ENCODE results near the gene EPHB1. TPM values are rescaled to one million over a fixed set of nuclear protein-coding genes. Genes with fewer than 3 reads are reported as not detected.
A peak's percentile ranks its signal among the peaks of the same experiment; 100 is the strongest.

EPHB1 gene
- total RNA-seq, 1 donor from 2014 or later = 16.3 TPM

DNA sequence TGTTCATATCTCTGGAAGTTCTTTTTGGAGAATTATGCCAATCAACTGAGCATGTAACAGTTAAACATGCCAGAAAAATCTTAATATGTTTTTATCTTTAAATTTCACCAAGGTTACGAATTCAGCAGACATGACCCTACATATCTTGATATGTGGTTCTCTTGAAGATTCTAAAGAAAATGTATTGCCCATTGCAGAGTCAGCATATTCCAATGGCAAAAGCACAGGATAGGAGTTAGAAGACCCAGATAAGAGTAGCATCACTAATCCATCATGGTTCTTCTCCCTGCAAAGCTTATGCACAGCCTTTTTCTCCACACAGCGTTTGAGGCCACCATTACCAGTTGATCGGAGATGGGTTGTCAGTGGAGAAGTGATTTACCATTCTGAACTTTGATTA lies 402.8 kb downstream of the EPHB1 start:
- Mint-ChIP-seq H3K27me3 (ENCODE audit: unreplicated experiment) (no peaks in the 10 kb centered on the region), H3K4me3 (ENCODE audit: unreplicated experiment) (no peak overlapping the region), H3K27ac (ENCODE audit: unreplicated experiment) (no peak overlapping the region), H3K4me1 (ENCODE audit: low read depth, unreplicated experiment) (no peaks in the 10 kb centered on the region), H3K9me3 (ENCODE audit: unreplicated experiment) (no peaks in the 10 kb centered on the region), H3K36me3 (ENCODE audit: unreplicated experiment) (peaks cover 6% of the 10 kb centered on the region)
- DNase-seq = no peak
- TF ChIP-seq, protein P1, sequence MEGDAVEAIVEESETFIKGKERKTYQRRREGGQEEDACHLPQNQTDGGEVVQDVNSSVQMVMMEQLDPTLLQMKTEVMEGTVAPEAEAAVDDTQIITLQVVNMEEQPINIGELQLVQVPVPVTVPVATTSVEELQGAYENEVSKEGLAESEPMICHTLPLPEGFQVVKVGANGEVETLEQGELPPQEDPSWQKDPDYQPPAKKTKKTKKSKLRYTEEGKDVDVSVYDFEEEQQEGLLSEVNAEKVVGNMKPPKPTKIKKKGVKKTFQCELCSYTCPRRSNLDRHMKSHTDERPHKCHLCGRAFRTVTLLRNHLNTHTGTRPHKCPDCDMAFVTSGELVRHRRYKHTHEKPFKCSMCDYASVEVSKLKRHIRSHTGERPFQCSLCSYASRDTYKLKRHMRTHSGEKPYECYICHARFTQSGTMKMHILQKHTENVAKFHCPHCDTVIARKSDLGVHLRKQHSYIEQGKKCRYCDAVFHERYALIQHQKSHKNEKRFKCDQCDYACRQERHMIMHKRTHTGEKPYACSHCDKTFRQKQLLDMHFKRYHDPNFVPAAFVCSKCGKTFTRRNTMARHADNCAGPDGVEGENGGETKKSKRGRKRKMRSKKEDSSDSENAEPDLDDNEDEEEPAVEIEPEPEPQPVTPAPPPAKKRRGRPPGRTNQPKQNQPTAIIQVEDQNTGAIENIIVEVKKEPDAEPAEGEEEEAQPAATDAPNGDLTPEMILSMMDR (IDR thresholded peaks at IDR 0.05; ENCODE audit: partially characterized antibody, unreplicated experiment) = no peak

DNA sequence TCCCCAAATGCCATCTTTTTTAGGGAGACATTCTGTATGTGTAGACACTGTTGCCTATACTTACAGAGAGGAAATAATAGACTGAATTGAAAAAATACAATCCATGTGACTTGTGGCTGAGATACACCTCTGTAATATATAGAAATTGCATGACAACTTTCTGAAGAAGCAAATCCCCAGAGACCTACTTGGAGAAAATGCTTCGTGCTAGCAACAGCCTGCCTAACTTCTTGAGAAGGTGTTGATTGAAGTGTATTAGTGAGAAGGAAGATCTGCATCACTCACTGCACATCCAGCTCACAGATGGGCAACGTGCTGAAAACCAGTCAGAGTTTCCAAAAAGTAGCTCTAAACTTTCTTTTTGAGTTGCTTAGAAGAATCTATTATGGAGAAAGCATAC lies 404.1 kb downstream of the EPHB1 start:
- peaks cover 1% of the 10 kb centered on the region for H3K27me3 Mint-ChIP-seq (ENCODE audit: unreplicated experiment)
- H3K9me3 Mint-ChIP-seq (ENCODE audit: unreplicated experiment) = no peaks in the 10 kb centered on the region
- H3K4me3 Mint-ChIP-seq (ENCODE audit: unreplicated experiment) = no peak overlapping the region

DNA sequence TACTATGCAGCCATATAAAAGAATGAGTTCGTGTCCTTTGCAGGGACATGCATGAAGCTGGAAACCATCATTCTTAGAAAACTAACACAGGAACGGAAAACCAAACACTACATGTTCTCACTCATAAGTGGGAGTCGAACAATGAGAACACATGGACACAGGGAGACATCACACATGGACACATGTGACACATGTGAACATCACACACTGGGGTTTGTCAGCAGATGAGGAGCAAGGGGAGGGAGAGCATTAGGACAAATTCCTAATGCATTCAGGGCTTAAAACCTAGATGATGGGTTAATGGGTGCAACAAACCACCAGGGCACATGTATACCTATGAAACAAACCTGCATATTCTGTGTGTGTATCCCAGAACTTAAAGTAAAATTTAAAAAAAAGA lies 408.0 kb downstream of the EPHB1 start:
- Mint-ChIP-seq H3K27me3 (ENCODE audit: unreplicated experiment) (peaks cover 3% of the 10 kb centered on the region), H3K4me1 (ENCODE audit: low read depth, unreplicated experiment) (no peaks in the 10 kb centered on the region), H3K27ac (ENCODE audit: unreplicated experiment) (no peak overlapping the region), H3K9me3 (ENCODE audit: unreplicated experiment) (no peaks in the 10 kb centered on the region), H3K36me3 (ENCODE audit: unreplicated experiment) (peaks cover 6% of the 10 kb centered on the region), H3K4me3 (ENCODE audit: unreplicated experiment) (no peak overlapping the region)
- no peak for DNase-seq
- TF ChIP-seq, protein P1 (IDR thresholded peaks at IDR 0.05; ENCODE audit: partially characterized antibody, unreplicated experiment) = no peak

More for the DNA sequence above, 404.1 kb downstream of the EPHB1 start:
- Mint-ChIP-seq H3K4me1 (ENCODE audit: low read depth, unreplicated experiment) (no peaks in the 10 kb centered on the region), H3K36me3 (ENCODE audit: unreplicated experiment) (peaks cover 6% of the 10 kb centered on the region), H3K27ac (ENCODE audit: unreplicated experiment) (no peak overlapping the region)
- DNase-seq = no peak
- TF ChIP-seq, protein P1 (IDR thresholded peaks at IDR 0.05; ENCODE audit: partially characterized antibody, unreplicated experiment) = no peak

DNA sequence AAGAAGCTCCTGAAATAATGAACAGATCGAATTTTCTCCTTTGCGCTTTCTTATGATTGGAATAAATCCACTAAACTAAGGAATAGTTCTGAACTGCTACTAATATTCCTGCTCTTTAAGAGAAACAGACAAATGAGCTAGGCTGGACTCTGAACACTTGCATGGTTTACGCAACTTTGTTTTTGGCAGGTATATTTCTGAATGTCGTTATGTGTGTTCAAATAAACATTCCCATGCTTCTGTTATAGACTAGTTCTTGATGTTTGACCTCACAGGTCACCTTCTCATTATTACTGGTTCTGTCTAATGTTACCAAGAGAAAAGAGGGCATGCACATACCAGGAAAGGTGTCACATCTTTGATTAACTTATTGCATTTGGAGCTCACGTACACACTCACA lies 418.2 kb downstream of the EPHB1 start:
- Mint-ChIP-seq H3K4me3 (ENCODE audit: unreplicated experiment) (no peak overlapping the region), H3K9me3 (ENCODE audit: unreplicated experiment) (no peaks in the 10 kb centered on the region), H3K27me3 (ENCODE audit: unreplicated experiment) (peaks cover 2% of the 10 kb centered on the region), H3K27ac (ENCODE audit: unreplicated experiment) (no peak overlapping the region), H3K4me1 (ENCODE audit: low read depth, unreplicated experiment) (peaks cover 13% of the 10 kb centered on the region), H3K36me3 (ENCODE audit: unreplicated experiment) (no peaks in the 10 kb centered on the region)
- no peak for DNase-seq
- TF ChIP-seq, protein P1 (IDR thresholded peaks at IDR 0.05; ENCODE audit: partially characterized antibody, unreplicated experiment) = no peak

DNA sequence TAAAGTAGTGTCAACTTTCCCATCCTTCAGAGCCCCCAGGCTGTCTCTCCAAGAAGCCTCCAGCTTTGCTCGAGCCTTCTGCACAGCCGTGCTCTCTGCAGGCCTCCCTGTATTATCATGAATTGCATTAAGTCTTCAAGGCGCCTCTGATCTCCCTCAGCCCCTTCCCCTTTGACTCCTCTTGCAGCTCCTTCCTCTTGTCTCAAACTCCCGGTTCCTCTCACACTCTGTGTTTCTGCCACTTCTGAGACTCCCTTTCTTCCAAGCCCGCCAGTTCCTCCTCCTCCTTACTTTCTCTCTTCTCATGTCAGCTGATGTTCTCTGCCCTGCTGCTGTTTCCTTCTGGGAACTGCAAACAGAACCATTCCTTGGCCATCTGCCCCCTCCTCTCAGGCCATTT lies 418.8 kb downstream of the EPHB1 start:
- TF ChIP-seq, protein P1 (IDR thresholded peaks at IDR 0.05; ENCODE audit: partially characterized antibody, unreplicated experiment) = no peak
- DNase-seq = no peak
- H3K4me1 Mint-ChIP-seq (ENCODE audit: low read depth, unreplicated experiment) = peaks cover 13% of the 10 kb centered on the region
- no peak overlapping the region for H3K27ac Mint-ChIP-seq (ENCODE audit: unreplicated experiment)
- peaks cover 2% of the 10 kb centered on the region for H3K27me3 Mint-ChIP-seq (ENCODE audit: unreplicated experiment)
- peak overlapping the region; percentile 8 for H3K4me3 Mint-ChIP-seq (ENCODE audit: unreplicated experiment)
- no peaks in the 10 kb centered on the region for H3K9me3 Mint-ChIP-seq (ENCODE audit: unreplicated experiment)
- H3K36me3 Mint-ChIP-seq (ENCODE audit: unreplicated experiment) = no peaks in the 10 kb centered on the region

Measured in glutamatergic neuron (in vitro differentiated cells).